ENCODE results near the gene PHF21A.

The PHF21A gene

GRCh38 chr11:46038529-46038928 lies 82.7 kb downstream of the PHF21A start:
- Histone ChIP-seq H3K27me3 (ENCODE audit: insufficient read depth, low read length, poor library complexity) (no peaks in the 10 kb centered on the region), H3K4me1 (ENCODE audit: insufficient read depth, low read length) (no peaks in the 10 kb centered on the region), H3K4me3 (ENCODE audit: low read depth in 1 of 2, low read length in 2 of 2) (no peak overlapping the region), H3K9me3 (ENCODE audit: insufficient read depth, low read length, severe bottlenecking) (no peaks in the 10 kb centered on the region), H3K27ac (ENCODE audit: low read length) (no peak overlapping the region), H4K20me1 (ENCODE audit: insufficient read depth, low read length) (no peaks in the 10 kb centered on the region), H3K9ac (ENCODE audit: low read depth, low read length) (no peak overlapping the region), H3K4me2 (ENCODE audit: insufficient read depth, low read length) (no peak overlapping the region), H2AFZ (ENCODE audit: low read depth, low read length) (no peak overlapping the region), H3K79me2 (ENCODE audit: insufficient read depth, low read length) (no peaks in the 10 kb centered on the region), H3K36me3 (ENCODE audit: insufficient read depth, low read length) (peaks cover 3% of the 10 kb centered on the region; the same call in 1 of the 2 replicates)
- TF ChIP-seq, protein P1, sequence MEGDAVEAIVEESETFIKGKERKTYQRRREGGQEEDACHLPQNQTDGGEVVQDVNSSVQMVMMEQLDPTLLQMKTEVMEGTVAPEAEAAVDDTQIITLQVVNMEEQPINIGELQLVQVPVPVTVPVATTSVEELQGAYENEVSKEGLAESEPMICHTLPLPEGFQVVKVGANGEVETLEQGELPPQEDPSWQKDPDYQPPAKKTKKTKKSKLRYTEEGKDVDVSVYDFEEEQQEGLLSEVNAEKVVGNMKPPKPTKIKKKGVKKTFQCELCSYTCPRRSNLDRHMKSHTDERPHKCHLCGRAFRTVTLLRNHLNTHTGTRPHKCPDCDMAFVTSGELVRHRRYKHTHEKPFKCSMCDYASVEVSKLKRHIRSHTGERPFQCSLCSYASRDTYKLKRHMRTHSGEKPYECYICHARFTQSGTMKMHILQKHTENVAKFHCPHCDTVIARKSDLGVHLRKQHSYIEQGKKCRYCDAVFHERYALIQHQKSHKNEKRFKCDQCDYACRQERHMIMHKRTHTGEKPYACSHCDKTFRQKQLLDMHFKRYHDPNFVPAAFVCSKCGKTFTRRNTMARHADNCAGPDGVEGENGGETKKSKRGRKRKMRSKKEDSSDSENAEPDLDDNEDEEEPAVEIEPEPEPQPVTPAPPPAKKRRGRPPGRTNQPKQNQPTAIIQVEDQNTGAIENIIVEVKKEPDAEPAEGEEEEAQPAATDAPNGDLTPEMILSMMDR (IDR thresholded peaks at IDR 0.05; ENCODE audit: borderline replicate concordance, extremely low read depth, low read length, poor library complexity, severe bottlenecking): no peak
- no peak for TF ChIP-seq EZH2 (IDR thresholded peaks at IDR 0.05; ENCODE audit: borderline replicate concordance, low read depth, low read length, severe bottlenecking)
- ATAC-seq (ENCODE audit: insufficient read depth, low read depth) (no peak), DNase-seq (no peak)

DNA sequence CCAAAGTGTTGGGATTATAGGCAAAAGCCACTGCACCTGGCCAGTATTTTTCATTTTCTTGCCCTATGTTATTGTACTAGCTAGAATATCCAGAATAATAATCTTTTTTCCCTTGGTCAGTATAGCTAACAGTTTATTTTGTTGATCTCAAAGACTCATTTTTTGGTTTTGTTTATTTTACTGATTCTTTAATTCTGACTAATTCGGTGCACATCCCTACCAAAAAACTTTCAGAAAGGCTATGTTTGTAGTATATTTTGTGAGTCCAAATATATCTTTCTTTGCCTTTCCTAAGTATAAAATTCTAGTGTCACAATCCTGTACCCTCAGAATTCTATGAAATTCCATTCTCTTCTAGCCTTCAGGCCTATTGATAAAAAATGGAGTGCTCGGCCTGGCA lies 84.3 kb downstream of the PHF21A start:
- Histone ChIP-seq H3K36me3 (ENCODE audit: insufficient read depth, low read length) (peaks cover 3% of the 10 kb centered on the region; the same call in 1 of the 2 replicates), H3K9me3 (ENCODE audit: insufficient read depth, low read length, severe bottlenecking) (no peaks in the 10 kb centered on the region), H3K27me3 (ENCODE audit: insufficient read depth, low read length, poor library complexity) (no peaks in the 10 kb centered on the region), H2AFZ (ENCODE audit: low read depth, low read length) (no peak overlapping the region), H3K4me2 (ENCODE audit: insufficient read depth, low read length) (no peak overlapping the region), H3K4me1 (ENCODE audit: insufficient read depth, low read length) (no peaks in the 10 kb centered on the region), H4K20me1 (ENCODE audit: insufficient read depth, low read length) (no peaks in the 10 kb centered on the region), H3K4me3 (ENCODE audit: low read depth in 1 of 2, low read length in 2 of 2) (no peak overlapping the region), H3K9ac (ENCODE audit: low read depth, low read length) (no peak overlapping the region), H3K27ac (ENCODE audit: low read length) (no peak overlapping the region), H3K79me2 (ENCODE audit: insufficient read depth, low read length) (no peaks in the 10 kb centered on the region)
- DNase-seq (no peak), ATAC-seq (ENCODE audit: insufficient read depth, low read depth) (no peak)
- TF ChIP-seq, protein P1 (IDR thresholded peaks at IDR 0.05; ENCODE audit: borderline replicate concordance, extremely low read depth, low read length, poor library complexity, severe bottlenecking): no peak
- no peak for TF ChIP-seq EZH2 (IDR thresholded peaks at IDR 0.05; ENCODE audit: borderline replicate concordance, low read depth, low read length, severe bottlenecking)

DNA sequence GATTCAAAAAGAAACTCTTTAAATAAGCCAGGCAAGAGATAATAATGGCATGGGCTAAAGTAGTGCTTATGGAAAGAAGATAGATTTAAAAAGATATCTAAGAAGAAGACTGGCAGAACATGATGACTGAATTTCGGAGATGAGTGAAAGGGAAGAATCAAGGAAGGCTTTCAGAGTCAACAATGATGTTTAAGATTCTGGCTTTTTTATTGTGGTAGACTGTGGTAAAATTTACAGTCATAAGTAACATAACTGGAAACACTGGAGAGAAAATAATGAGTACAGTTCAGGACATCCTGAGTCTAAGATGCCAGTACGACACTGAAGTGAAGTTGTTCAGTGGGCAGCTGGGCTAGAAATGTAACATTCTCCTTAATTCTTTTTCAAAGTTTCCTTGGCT lies 85.2 kb downstream of the PHF21A start:
- Histone ChIP-seq H3K9ac (ENCODE audit: low read depth, low read length) (no peak overlapping the region), H2AFZ (ENCODE audit: low read depth, low read length) (no peak overlapping the region), H3K27ac (ENCODE audit: low read length) (no peak overlapping the region), H3K4me2 (ENCODE audit: insufficient read depth, low read length) (no peak overlapping the region), H3K79me2 (ENCODE audit: insufficient read depth, low read length) (no peaks in the 10 kb centered on the region), H3K9me3 (ENCODE audit: insufficient read depth, low read length, severe bottlenecking) (no peaks in the 10 kb centered on the region), H3K4me1 (ENCODE audit: insufficient read depth, low read length) (no peaks in the 10 kb centered on the region), H3K4me3 (ENCODE audit: low read depth in 1 of 2, low read length in 2 of 2) (no peak overlapping the region), H4K20me1 (ENCODE audit: insufficient read depth, low read length) (no peaks in the 10 kb centered on the region), H3K27me3 (ENCODE audit: insufficient read depth, low read length, poor library complexity) (no peaks in the 10 kb centered on the region), H3K36me3 (ENCODE audit: insufficient read depth, low read length) (peaks cover 3% of the 10 kb centered on the region; the same call in 1 of the 2 replicates)
- no peak for TF ChIP-seq EZH2 (IDR thresholded peaks at IDR 0.05; ENCODE audit: borderline replicate concordance, low read depth, low read length, severe bottlenecking)
- TF ChIP-seq, protein P1 (IDR thresholded peaks at IDR 0.05; ENCODE audit: borderline replicate concordance, extremely low read depth, low read length, poor library complexity, severe bottlenecking): no peak
- ATAC-seq (ENCODE audit: insufficient read depth, low read depth): no peak
- DNase-seq: no peak

- Histone ChIP-seq H3K9me3 (ENCODE audit: insufficient read depth, low read length, severe bottlenecking) (no peaks in the 10 kb centered on the region), H3K27me3 (ENCODE audit: insufficient read depth, low read length, poor library complexity) (no peaks in the 10 kb centered on the region), H3K36me3 (ENCODE audit: insufficient read depth, low read length) (peaks cover 3% of the 10 kb centered on the region; the same call in 1 of the 2 replicates), H3K79me2 (ENCODE audit: insufficient read depth, low read length) (no peaks in the 10 kb centered on the region), H3K27ac (ENCODE audit: low read length) (no peak overlapping the region), H2AFZ (ENCODE audit: low read depth, low read length) (no peak overlapping the region), H3K4me1 (ENCODE audit: insufficient read depth, low read length) (no peaks in the 10 kb centered on the region), H3K9ac (ENCODE audit: low read depth, low read length) (no peak overlapping the region), H3K4me2 (ENCODE audit: insufficient read depth, low read length) (no peak overlapping the region), H3K4me3 (ENCODE audit: low read depth in 1 of 2, low read length in 2 of 2) (no peak overlapping the region), H4K20me1 (ENCODE audit: insufficient read depth, low read length) (no peaks in the 10 kb centered on the region)
- ATAC-seq (ENCODE audit: insufficient read depth, low read depth) (no peak), DNase-seq (no peak)
- no peak for TF ChIP-seq EZH2 (IDR thresholded peaks at IDR 0.05; ENCODE audit: borderline replicate concordance, low read depth, low read length, severe bottlenecking)
- TF ChIP-seq, protein P1 (IDR thresholded peaks at IDR 0.05; ENCODE audit: borderline replicate concordance, extremely low read depth, low read length, poor library complexity, severe bottlenecking): no peak
Measured at GRCh38 chr11:46034041-46034440, 87.2 kb downstream of the PHF21A start.

Measured in DND-41 (cell line).